HepG2 (cell line): ENCODE measurements around the gene UBQLN1.

ENCODE experiments used
- EZH2 ChIP-seq: conservative IDR thresholded peaks from 2 replicates; pipeline ENCODE4 v1.6.1; 2012; ENCODE audit warnings: mild to moderate bottlenecking, low read depth, low read length, moderate library complexity
- GATAD1 ChIP-seq: IDR thresholded peaks from 2 replicates; pipeline ENCODE4 v1.6.1; 2016; ENCODE audit warnings: missing genetic modification reagents, missing compliant biosample characterization
- JDP2 ChIP-seq: sonication (generic); formaldehyde crosslinking; IDR thresholded peaks from 2 replicates; pipeline ENCODE4 v1.8.1; 2022; ENCODE audit warnings: missing genetic modification reagents, borderline replicate concordance
- NR2C2 ChIP-seq: sonication (generic); formaldehyde crosslinking; IDR thresholded peaks from 2 replicates; pipeline ENCODE4 v1.4.0; 2020; ENCODE audit warnings: missing genetic modification reagents, mild to moderate bottlenecking, moderate library complexity, borderline replicate concordance
- REST ChIP-seq, 2 experiments: IDR thresholded peaks; 2 replicates each; pipeline ENCODE4 v1.6.1; 2011 to 2012; ENCODE audit warnings: low read length in 2 of 2, borderline replicate concordance in 1 of 2, low read depth in 1 of 2, mild to moderate bottlenecking in 1 of 2, moderate library complexity in 1 of 2
- SIX1 ChIP-seq: sonication (generic); formaldehyde crosslinking; IDR thresholded peaks from 2 replicates; pipeline ENCODE4 v1.4.0; 2020; ENCODE audit warnings: missing genetic modification reagents, borderline replicate concordance
- SMARCC2 ChIP-seq: fragments of 450-650 bp; IDR thresholded peaks from 2 replicates; pipeline ENCODE4 v1.6.1; 2017; ENCODE audit warnings: antibody characterized with exemption, mild to moderate bottlenecking
- TBL1XR1 ChIP-seq: fragments of 150-350 bp; IDR thresholded peaks from 2 replicates; pipeline ENCODE4 v1.6.1; 2014; ENCODE audit warnings: borderline replicate concordance, low read length; ENCODE audit not compliant: partially characterized antibody
- ZBTB8A ChIP-seq: sonication (generic); formaldehyde crosslinking; IDR thresholded peaks from 2 replicates; pipeline ENCODE4 v1.4.0; 2020; ENCODE audit warnings: mild to moderate bottlenecking, low read depth, missing genetic modification reagents, borderline replicate concordance
- ZSCAN30 ChIP-seq: sonication (generic); formaldehyde crosslinking; IDR thresholded peaks from 2 replicates; pipeline ENCODE4 v1.5.0; 2020; ENCODE audit warnings: mild to moderate bottlenecking, missing genetic modification reagents
- TF ChIP-seq, protein P1 (sequence below): sonication (generic); formaldehyde crosslinking; conservative IDR thresholded peaks from 2 replicates; pipeline ENCODE4 v1.4.0; 2020; ENCODE audit warnings: missing genetic modification reagents
- TF ChIP-seq, protein P2 (sequence below): sonication (generic); formaldehyde crosslinking; IDR thresholded peaks from 2 replicates; pipeline ENCODE4 v1.5.0; 2020; ENCODE audit warnings: mild to moderate bottlenecking, missing genetic modification reagents, moderate library complexity
- TF ChIP-seq, protein P3 (sequence below): sonication (generic); formaldehyde crosslinking; IDR thresholded peaks from 2 replicates; pipeline ENCODE4 v1.4.0; 2020; ENCODE audit warnings: missing genetic modification reagents, borderline replicate concordance
- TF ChIP-seq, protein P4 (sequence below): sonication (generic); formaldehyde crosslinking; IDR thresholded peaks from 2 replicates; pipeline ENCODE4 v1.5.1; 2020; ENCODE audit warnings: mild to moderate bottlenecking, missing genetic modification reagents, moderate library complexity

GRCh38 chr9:83662933-83663332, 44.8 kb downstream of the UBQLN1 start:
- TF ChIP-seq, protein P1, sequence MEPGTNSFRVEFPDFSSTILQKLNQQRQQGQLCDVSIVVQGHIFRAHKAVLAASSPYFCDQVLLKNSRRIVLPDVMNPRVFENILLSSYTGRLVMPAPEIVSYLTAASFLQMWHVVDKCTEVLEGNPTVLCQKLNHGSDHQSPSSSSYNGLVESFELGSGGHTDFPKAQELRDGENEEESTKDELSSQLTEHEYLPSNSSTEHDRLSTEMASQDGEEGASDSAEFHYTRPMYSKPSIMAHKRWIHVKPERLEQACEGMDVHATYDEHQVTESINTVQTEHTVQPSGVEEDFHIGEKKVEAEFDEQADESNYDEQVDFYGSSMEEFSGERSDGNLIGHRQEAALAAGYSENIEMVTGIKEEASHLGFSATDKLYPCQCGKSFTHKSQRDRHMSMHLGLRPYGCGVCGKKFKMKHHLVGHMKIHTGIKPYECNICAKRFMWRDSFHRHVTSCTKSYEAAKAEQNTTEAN (CRISPR knock-in tag), result no peak
- TF ChIP-seq, protein P2, sequence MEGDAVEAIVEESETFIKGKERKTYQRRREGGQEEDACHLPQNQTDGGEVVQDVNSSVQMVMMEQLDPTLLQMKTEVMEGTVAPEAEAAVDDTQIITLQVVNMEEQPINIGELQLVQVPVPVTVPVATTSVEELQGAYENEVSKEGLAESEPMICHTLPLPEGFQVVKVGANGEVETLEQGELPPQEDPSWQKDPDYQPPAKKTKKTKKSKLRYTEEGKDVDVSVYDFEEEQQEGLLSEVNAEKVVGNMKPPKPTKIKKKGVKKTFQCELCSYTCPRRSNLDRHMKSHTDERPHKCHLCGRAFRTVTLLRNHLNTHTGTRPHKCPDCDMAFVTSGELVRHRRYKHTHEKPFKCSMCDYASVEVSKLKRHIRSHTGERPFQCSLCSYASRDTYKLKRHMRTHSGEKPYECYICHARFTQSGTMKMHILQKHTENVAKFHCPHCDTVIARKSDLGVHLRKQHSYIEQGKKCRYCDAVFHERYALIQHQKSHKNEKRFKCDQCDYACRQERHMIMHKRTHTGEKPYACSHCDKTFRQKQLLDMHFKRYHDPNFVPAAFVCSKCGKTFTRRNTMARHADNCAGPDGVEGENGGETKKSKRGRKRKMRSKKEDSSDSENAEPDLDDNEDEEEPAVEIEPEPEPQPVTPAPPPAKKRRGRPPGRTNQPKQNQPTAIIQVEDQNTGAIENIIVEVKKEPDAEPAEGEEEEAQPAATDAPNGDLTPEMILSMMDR (CRISPR knock-in tag), result no peak
- TF ChIP-seq, protein P3, sequence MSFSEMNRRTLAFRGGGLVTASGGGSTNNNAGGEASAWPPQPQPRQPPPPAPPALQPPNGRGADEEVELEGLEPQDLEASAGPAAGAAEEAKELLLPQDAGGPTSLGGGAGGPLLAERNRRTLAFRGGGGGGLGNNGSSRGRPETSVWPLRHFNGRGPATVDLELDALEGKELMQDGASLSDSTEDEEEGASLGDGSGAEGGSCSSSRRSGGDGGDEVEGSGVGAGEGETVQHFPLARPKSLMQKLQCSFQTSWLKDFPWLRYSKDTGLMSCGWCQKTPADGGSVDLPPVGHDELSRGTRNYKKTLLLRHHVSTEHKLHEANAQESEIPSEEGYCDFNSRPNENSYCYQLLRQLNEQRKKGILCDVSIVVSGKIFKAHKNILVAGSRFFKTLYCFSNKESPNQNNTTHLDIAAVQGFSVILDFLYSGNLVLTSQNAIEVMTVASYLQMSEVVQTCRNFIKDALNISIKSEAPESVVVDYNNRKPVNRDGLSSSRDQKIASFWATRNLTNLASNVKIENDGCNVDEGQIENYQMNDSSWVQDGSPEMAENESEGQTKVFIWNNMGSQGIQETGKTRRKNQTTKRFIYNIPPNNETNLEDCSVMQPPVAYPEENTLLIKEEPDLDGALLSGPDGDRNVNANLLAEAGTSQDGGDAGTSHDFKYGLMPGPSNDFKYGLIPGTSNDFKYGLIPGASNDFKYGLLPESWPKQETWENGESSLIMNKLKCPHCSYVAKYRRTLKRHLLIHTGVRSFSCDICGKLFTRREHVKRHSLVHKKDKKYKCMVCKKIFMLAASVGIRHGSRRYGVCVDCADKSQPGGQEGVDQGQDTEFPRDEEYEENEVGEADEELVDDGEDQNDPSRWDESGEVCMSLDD (CRISPR knock-in tag), result no peak
- no peak for TF ChIP-seq SMARCC2
- TF ChIP-seq ZBTB8A (CRISPR knock-in tag), result no peak
- TF ChIP-seq EZH2, result no peak
- TF ChIP-seq NR2C2, result no peak
- TF ChIP-seq, protein P4, sequence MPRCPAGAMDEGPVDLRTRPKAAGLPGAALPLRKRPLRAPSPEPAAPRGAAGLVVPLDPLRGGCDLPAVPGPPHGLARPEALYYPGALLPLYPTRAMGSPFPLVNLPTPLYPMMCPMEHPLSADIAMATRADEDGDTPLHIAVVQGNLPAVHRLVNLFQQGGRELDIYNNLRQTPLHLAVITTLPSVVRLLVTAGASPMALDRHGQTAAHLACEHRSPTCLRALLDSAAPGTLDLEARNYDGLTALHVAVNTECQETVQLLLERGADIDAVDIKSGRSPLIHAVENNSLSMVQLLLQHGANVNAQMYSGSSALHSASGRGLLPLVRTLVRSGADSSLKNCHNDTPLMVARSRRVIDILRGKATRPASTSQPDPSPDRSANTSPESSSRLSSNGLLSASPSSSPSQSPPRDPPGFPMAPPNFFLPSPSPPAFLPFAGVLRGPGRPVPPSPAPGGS, result no peak
- TF ChIP-seq SIX1 (CRISPR knock-in tag), result no peak
- TF ChIP-seq GATAD1, result no peak
- no peak for TF ChIP-seq JDP2
- no peak for TF ChIP-seq ZSCAN30 (CRISPR knock-in tag)
- TF ChIP-seq TBL1XR1, result no peak
- no peak for TF ChIP-seq REST (IDR thresholded peaks at IDR 0.05; ENCODE audit: borderline replicate concordance in 1 of 2, low read depth in 1 of 2, low read length in 2 of 2)
